ENCODE data around the gene TALDO1. TPM values are rescaled to one million over a fixed set of nuclear protein-coding genes. Genes with fewer than 3 reads are reported as not detected.
A peak's percentile ranks its signal among the peaks of the same experiment; 100 is the strongest.

TALDO1 gene
- total RNA-seq, 2 donors from 2014 or later: 107 to 121 TPM

GRCh38 chr11:776561-777287 is 29.5 kb downstream of the TALDO1 start:
- intact Hi-C loops (cut with DNase I): no loop called here
- no peak for DNase-seq
- peak; percentile 39 to 47 for ATAC-seq

DNA sequence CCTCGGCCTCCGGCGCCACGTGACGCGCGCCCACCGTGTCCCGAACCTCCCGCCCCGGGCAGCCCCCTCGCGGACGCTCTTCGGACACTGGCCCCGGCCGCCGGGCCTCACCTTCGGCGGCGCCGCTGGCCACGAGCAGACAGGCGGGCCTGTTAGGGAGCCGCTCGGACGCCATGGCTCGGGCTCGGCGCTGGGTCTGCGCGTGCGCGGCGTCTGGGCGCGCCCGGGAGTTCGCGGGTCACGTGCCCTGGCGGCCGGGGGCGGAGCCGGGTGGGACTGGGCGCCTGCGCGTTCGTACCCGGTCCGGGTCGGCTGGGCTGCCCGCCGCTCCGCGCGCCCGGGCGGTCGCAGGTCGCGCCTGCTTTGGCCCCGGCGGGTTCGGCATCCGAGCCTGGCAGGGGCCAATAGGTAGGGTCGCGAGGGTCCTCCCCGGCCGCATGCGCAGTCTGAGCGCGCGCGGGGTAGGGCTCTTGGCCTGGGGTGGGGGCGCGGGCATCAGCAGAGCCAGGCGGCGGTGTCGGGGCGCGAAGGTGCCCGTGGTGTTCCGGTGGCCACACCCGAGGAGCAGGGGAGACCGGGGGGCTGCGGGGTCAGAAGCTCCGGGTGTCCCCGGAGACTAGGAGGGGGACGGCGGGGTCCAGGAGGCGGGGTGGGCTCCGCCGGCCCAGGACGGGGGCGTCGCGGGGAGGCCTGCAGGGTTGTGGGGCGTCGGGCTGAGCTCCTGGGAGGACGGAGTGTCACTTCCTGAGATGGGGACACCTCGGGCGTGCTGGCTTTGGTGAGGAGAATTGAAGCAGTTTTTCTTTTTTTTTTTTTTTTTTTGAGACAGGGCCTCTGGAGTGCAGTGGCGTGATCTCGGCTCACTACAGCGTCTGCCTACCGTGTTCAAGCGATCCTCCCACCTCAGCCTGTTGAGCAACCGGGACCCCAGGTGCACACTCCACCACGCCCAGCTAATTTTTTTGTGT is 30.3 kb downstream of the TALDO1 start, which contains the start of gene GATD1:
GATD1 (minus strand) TSS at position 200 of the 968 bp plus-strand sequence; CDS start at position 175, 25 bp downstream.
- ATAC-seq: peak; percentile 94 to 97
- peak; percentile 94 for DNase-seq
- intact Hi-C loops (cut with DNase I): no loop called here

DNA sequence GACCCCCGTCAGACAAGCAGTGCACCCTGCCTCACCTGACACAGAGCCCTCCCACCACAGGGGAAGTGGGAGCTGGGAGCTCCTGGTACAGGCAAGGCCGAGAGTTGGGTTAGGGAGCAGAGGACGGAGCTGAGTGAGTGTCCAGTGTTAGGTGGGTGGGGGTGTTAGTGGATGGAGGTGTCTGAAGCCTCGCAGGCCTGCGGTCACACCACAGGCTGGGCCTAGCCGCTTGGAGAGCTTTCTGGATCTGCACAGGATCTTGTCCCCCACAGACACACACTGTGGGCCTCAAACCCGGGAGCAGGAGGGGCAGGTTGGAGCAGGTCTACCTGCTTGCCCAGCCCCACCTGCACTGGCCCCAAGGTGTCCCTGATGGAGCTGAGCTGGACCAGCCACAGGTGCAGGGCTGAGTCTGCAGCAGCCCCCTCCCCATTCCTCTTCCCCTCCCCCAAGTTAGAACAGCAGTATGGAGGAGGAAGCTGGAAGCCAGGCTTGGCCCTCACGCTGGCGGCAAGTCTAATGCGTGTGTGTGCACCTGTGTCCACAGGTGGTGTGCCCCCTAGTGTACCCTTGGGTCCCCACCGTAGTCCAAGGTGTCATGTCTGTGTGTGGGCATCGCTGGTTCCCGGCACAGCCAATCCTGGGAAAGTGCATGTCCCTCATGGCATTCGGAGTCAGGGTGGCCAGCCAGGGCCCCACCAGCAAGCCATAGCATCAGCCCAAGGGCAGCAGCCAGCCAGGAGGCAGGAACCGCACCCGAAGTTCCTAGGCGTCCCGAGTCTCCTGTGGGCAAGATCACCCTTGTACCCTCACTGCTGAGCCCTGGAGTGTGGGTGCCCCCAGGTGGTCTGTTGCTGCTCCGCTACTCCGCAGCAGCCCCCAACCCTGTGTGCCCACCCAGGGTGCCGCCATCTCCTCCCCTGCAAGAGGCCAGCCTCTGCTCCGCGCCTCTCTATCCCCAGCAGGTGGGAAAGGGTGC is 32.0 kb downstream of the TALDO1 start:
- ATAC-seq: no peak
- DNase-seq: no peak
- intact Hi-C loops (cut with DNase I): no loop called here

DNA sequence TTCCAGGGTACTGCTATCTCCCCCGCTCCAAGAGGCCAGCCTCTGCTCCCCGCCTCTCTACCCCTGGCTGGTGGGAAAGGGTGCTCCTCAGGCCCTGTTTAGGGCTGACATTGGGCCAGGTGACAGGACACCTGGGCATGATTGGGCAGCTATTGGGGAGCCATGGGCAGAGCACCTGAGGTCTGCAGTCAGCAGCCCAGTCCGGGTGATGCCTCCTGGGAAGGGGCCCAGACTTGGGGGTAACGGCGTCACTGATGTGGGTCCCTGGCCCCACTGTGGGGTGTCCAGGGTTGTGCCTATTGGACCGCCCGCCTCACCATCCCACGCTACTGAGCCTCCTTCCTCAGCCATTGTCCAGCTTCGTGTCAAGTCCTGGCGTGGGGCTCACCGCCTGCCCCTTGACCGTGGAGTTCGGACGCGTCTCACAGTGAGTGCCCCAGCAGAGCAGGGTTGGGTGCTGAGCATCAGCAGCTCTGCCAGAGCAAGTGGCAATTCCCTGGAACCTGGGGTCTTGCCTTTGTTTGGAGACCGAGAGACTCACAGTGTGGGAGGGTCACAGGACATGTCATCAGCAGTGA is 32.8 kb downstream of the TALDO1 start:
- intact Hi-C loops (cut with DNase I): no loop called here

GRCh38 chr11:782264-783174 is 35.3 kb downstream of the TALDO1 start:
- DNase-seq (no peak), ATAC-seq (no peak)
- intact Hi-C loops (cut with DNase I): no loop called here

More for the DNA sequence above, 32.8 kb downstream of the TALDO1 start:
- no peak for ATAC-seq
- no peak for DNase-seq

GRCh38 chr11:783581-784015 is 36.3 kb downstream of the TALDO1 start:
- intact Hi-C loops (cut with DNase I): no loop called here
- DNase-seq: peak; percentile 83
- peak; percentile 85 to 90 for ATAC-seq

DNA sequence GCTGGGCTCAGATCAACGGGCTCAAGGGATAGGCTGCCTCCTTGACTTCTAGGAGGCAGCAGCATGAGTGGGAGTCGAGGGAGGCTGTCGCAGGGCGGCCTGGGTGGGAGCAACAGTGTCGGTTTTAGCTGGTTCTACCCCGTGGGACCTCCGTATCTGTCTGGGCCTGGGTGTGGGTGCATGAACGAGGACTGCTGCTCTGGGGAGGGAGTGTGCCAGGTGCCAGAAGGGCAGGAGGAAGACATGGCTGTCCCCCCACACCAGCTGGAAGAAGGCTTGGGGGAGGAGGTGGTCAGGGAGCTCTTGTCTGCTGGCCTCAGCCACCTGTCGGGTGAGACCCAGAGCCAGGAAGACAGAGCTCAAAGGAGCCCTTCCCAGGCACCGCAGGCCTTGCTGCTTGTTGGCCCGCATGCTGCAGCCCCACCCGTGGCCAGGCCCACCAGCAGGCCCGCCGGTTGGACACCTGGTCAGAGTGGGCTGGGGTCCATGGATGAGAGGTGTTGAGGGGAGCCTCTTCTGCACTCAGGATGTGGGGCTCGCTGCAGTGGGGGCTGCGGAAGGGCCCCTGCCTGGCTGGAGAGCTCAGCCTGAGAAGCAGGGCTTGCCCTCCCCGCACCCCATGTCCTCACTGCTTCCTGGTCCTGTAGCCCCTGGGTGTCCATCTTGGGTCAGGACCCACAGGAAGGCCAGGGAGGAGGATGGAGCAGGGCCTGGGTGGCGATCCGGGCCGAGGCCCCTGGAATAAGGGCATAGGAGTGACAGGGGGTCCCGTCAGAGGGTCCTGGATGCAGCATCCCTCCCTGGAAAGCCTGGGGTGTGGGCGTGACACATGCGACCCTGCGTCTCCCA is 39.2 kb downstream of the TALDO1 start:
- intact Hi-C loops (cut with DNase I): no loop called here
- ATAC-seq: no peak

GRCh38 chr11:787084-787675 is 39.9 kb downstream of the TALDO1 start:
- DNase-seq (no peak), ATAC-seq (no peak)
- intact Hi-C loops (cut with DNase I): no loop called here

More for the DNA sequence above, 39.2 kb downstream of the TALDO1 start:
- no peak for DNase-seq

DNA sequence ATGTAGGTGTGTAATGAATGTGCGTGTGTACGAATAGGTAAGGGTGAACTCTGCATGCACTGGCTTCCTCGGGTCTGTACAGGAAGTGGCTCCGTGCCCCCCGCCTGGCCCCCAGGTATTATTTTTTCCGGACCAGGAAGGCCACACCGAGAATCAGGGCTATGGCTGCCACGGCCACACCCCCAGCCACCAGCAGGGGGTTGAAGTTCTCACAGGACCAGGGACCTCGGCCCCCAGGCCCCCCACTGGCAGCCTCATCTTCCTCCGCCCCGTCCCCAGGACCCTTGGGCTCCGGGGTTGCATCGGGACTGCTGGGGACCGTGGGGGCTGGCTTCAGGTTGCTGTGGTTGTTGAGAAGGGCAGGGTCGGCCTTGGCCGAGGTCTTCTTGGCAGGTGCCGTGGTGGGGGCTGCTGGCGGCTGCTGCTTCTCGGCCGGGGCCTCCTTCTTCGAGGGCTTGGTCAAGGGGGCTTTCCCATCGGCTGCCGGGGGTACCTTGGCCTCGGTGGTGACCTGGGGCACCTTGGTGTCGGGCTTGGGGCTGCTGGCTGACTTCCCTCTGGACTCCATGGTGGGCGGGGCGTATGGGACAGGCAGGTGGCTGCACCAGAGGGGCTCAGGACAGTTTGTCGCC is 40.9 kb downstream of the TALDO1 start:
- ATAC-seq (no peak), DNase-seq (no peak)
- intact Hi-C loops (cut with DNase I): no loop called here

DNA sequence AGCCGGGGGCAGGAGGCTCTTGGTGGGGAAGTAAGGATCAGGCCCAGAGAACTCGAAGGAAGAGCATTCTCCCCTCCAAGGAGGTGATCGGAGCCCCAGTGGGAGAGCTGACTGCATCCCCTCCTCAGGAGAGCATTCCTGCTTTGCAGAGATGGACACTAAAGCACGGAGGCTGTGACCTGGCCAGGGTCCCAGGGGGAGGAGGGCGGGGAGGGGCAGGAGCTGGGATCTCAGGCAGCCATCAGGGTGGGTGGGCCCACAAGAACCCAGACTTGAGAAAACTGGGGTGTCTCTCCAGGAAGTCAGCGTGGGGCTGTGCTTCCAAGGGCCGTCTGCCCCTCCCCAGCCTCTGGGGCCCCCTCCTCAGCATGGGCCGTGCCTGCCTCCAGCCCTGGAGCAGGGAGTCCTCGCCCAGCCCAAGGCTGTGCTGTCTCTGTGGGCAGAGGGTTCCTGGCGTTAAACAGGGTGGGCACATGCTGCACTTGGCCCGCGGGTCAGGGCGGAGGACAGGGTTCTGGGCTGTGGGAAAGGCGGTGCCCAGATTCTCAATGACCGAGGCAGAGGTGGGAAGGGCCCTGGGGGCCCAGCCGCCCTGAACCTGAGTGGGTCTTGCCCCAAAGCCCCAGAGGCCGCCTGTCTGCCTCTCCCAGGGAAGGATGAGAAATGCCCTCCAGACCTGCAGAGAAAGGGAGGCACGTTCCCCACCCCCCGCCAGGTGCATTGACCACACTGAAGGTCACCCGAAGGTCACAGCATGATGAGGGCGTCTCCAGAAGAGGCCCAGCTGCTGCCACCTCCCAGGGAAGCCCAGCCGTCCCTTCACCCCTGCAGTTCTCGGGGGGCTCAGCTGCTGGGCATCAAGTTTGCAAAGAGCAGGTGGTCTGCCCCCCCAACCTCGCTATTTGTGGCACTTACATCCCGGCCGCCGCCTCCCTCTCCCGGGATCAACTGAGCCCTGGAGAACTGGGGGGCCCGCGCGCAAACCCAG is 42.0 kb downstream of the TALDO1 start:
- intact Hi-C loops (cut with DNase I): no loop called here
- no peak for ATAC-seq
- no peak for DNase-seq

DNA sequence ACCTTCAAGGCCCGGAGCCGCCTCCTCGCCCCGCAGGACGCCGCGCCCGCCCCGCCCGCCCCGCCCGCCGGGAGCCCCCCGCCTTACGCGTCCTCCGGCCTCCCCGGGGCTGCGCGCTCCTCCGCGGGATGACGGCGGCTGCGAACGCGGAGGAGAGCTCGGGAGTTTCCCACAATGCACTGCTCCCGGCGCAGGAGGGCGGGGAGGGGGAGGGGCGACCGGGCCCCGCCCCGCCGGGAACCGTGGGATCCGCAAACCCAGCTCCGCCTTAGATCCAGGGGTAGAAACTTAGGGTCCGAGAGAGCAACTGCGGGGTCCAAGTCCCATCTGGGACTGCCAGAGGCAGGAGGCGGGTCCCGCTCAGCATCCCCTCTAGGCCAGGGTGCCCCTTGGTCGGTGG is 42.7 kb downstream of the TALDO1 start, which contains the start of gene CEND1:
CEND1 (minus strand) TSS at position 148 of the 400 bp plus-strand sequence. CDS start 1,514 bp downstream, outside the sequence.
- intact Hi-C loops (cut with DNase I): no loop called here
- peak; percentile 26 to 34 for ATAC-seq

DNA sequence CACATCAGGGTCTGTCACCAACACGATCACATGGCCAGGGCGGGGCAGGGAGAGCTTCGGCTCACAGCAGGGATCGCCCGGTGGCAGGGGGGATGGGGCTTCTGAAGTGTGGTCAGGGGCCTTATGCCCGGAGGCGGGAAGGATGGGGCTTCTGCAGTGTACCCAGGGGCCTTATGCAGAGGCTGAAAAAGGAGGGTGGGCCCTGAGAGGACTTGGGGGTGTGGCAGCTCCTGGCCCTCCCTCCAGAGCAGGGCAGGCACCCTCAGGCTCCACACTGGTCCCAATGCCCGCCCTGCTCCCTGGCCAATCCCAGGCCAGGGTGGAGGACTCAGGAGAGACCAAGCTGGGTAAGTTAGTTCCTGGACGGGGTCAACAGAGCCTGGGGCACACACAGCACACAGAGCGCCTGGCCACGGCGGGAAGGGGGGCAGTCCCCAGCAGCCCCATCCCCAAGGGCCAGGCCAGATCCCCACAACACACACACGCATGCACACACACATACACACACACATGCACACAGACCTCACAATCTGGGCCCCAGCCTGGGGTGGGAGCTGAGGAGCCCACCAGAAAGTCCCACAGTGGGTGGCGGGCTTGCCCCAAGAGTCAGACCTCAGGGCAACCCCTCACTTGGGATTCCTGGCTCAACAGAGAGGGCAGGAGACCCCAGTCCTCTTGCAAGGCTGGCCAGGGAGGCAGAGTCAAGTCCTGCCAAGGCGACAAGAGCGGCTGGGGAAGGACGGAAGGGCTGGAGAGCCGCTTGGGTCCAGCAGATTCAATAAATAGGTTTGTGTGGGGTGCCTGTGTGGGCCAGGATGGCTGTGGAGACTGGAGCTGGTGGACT is 43.7 kb downstream of the TALDO1 start:
- DNase-seq: no peak

More for the DNA sequence above, 42.7 kb downstream of the TALDO1 start, which contains the start of gene CEND1:
- DNase-seq: no peak

More for the DNA sequence above, 43.7 kb downstream of the TALDO1 start:
- no peak for ATAC-seq
- intact Hi-C loops (cut with DNase I): no loop called here
